CD4-positive, alpha-beta T cell treated with Interleukin-12 subunit alpha and Interleukin-12 subunit beta, for 1 hour (primary cell): ENCODE measurements around the gene HSD3B2.

Experiments used
- DNase-seq: peaks from one replicate; pipeline ENCODE4 v3.0.0-alpha.2; 2020

Gene HSD3B2

GRCh38 chr1:119404736-119405135, 10.2 kb upstream of the HSD3B2 start:
- DNase-seq = no peak

GRCh38 chr1:119409731-119410130, 5.2 kb upstream of the HSD3B2 start:
- no peak for DNase-seq

GRCh38 chr1:119410961-119411360, 4.0 kb upstream of the HSD3B2 start:
- DNase-seq = no peak

- no peak for DNase-seq
Measured at GRCh38 chr1:119416006-119416640, 1.2 kb downstream of the HSD3B2 start.

- DNase-seq = no peak
Measured at GRCh38 chr1:119419109-119419508, 4.2 kb downstream of the HSD3B2 start.

DNA sequence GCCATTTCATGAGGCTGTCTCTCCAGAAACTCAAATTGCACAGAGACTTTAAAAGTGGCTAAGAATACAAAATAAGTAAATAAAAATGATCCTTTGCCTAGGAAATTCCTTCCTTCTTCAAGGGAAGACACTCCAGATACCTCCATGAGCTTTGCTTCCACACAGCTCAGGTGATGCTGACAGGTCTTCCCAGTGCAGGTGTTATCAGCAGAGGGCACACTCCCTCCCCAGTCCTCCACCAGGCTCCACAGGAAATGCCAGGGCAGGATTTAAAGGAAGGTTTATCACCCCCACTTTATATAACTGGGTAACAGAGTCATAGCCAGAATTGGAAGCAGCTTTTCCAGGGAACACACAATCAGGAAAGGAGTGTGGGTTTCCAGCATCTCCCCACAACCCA, 5.7 kb downstream of the HSD3B2 start:
- DNase-seq = no peak

DNA sequence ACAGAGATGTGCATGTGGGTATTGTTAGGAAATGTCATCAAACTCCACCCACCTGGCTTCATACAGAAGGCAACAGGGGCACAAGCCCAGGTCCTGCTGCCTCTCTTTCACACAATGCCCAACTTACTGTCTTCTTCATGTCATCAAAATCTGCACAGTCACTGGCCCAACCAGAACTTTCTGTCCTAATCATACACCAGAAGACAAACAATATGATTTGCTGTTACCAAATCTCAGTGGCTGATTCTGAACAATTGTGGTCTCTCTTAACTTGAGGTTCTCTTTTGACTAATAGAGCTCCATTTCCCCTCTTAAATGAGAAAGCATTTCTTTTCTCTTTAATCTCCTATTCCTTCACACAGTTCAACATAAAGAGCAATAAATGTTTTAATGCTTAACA, 7.7 kb downstream of the HSD3B2 start:
- no peak for DNase-seq

GRCh38 chr1:119428991-119429390, 14.0 kb downstream of the HSD3B2 start:
- DNase-seq = no peak

DNA sequence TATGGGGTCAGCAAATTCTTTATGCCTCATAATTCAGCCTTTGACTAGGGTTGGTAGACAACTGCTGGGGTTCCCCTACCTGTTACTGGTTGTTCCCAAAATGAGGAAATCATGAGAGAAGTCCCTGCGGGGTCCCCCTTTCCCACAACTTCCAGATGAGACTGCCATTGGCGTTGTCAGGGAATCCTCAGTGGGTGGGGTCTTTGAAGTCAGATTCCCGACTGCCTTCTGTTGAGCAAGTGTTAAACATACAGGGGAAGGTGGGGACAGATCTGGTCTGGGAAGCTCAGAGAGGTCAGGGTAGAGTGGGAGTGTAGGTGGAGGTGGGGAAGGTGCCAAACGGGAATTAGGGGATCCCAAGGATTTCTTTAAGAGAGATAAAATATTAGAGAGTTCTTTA, 14.7 kb downstream of the HSD3B2 start:
- DNase-seq = no peak

GRCh38 chr1:119430486-119430885, 15.5 kb downstream of the HSD3B2 start:
- DNase-seq = no peak

- DNase-seq = no peak
Measured at GRCh38 chr1:119431836-119432235, 16.9 kb downstream of the HSD3B2 start.

GRCh38 chr1:119435052-119435451, 20.1 kb downstream of the HSD3B2 start:
- no peak for DNase-seq

DNA sequence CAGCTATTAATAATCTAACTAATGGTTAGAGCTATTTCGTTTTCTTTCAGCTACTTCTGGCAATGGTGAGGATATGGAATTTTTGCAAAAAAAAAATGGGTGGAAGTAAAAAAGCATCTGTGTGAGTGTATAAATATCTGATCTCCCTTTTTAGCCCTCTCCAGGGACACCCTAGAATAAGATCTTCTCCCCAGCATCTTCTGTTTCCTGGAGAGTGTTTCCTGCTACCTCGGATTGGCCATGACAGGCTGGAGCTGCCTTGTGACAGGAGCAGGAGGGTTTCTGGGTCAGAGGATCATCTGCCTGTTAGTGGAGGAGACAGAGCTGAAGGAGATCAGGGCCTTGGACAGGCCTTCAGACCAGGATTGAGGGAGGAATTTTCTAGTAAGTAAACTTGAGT, 23.8 kb downstream of the HSD3B2 start:
- DNase-seq = no peak

DNA sequence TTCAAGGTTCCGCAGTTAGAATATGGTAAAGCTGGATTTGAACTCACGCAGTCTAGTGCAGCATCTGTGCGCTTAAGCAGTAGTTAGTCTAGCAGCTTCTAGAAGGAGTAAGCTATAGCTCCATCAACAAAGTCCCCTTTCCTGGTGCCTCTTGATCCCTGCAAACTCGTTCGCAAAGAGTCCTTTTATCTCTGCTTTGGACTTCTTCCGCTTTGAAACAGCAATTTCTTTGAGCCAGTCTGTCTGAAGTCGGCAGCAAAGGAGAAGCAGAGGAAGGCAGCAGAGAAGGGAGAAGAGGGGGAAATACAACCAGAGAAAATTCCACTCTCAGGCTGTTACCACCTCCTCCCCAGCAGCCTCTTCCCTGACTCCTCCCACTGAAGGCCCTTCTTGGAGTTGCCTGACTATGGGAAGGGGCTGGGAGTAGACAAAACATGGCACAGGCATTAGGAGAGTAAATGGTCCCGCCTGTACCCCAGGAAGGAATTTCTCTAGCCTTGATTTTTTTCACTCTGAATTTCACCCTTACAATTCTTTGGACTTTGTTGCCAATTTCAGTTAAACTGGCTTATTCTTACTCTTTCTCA, 25.9 kb downstream of the HSD3B2 start:
- DNase-seq = no peak

DNA sequence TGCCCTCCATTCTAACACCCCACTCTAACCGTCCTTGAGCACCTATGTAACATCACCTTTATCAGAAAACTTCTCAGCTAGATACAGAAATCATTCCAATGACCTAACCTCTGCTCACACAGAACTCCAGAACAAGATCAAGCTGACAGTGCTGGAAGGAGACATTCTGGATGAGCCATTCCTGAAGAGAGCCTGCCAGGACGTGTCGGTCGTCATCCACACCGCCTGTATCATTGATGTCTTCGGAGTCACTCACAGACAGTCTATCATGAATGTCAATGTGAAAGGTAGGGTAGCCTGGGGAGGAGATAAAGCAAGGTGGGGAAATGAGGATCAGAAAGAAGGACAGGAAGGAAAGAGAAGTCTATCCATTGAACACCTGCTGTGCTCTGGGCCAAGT, 27.8 kb downstream of the HSD3B2 start:
- no peak for DNase-seq

- DNase-seq = no peak
Measured at GRCh38 chr1:119446321-119446720, 31.4 kb downstream of the HSD3B2 start.

GRCh38 chr1:119447344-119448126, 32.6 kb downstream of the HSD3B2 start:
- DNase-seq = no peak

GRCh38 chr1:119448127-119448511, 33.2 kb downstream of the HSD3B2 start:
- no peak for DNase-seq

DNA sequence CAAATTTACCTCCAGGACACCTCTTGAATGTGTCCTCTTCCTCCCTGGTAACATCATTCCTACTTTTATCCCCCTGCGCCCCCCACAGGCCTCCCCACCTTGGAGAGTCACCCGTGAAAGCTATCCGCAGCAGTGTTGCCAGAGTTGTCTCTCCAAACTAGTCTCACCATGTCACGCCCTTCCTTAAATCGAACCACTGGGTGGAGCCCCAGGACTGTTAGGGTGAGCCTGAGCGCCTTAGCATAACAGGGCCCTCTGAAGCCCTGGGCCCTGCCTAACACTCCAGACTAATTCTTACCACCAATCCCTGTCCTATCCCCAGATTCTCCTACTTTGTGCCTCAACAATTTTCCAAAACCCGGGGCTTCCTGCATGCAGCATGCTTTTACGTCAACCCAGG, 35.0 kb downstream of the HSD3B2 start:
- DNase-seq = no peak

GRCh38 chr1:119451158-119451557, 36.2 kb downstream of the HSD3B2 start:
- DNase-seq = no peak

DNA sequence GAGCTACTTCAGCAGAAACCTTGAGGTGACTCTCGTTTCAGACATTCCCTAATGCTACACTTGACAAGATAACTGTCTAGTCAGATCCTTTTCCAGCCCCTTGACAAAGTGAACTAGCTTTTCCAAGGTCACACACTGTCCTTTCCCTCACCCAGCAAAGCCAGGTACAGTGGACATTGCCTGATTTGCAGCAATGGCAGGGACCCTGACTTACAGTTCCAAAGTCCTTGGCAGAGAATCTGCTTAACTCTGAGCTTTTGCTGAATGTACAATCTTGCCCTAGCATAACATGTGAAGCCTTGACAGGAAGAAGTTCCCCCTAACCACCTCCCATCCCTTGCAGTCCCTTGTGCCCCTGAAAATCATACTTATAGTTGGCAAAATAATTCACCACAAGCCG, 37.1 kb downstream of the HSD3B2 start:
- no peak for DNase-seq

- no peak for DNase-seq
Measured at GRCh38 chr1:119453021-119453420, 38.1 kb downstream of the HSD3B2 start.

DNA sequence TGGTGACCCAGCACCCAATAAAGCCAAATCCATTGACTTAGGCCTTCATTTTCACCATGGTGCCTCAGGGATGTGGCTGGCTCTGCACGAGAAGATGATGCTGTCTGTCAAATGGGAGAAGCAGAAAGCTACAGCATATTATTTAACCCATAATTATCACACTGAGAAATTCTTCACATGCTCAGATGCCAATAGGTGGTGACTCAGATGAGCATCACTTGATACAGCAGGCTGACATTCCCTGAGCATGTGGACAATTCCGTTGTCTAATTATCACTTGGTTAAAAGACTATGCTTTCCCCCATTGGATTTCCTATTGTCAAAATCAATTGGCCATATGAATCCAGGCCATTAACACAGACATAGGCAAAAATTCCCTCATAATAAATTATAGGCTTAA, 48.0 kb downstream of the HSD3B2 start:
- no peak for DNase-seq

DNA sequence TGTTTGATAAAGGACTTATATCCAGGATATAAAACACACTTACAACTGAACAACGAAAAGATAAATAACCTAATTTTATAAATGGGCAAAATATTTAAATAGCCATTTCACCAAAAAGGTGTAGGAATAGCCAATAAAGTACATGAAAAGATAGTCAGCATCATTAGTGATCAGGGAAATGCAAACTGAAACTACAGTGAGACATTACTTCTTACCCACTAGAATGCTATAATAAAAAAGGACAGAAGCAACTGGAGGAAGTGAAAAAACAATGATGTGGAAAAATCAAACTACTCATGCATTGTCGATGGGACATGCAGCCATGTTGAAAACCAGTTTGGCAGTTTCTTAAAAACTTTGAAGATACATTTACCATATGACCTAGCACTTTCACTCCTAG, 48.6 kb downstream of the HSD3B2 start:
- DNase-seq = no peak

GRCh38 chr1:119466445-119466844, 51.5 kb downstream of the HSD3B2 start:
- DNase-seq = no peak
